OCI-LY1 (cell line): ENCODE results near the gene EMC9.

Source experiments
- H2AFZ ChIP-seq: fragments of 200-600 bp; sonication (generic), shearing (Covaris generic); 2 replicates; pipeline ENCODE4 v1.6.0; 2014; ENCODE audit warnings: antibody characterized with exemption, mild to moderate bottlenecking, low read length
- H3F3A ChIP-seq: fragments of 200-600 bp; sonication (generic), shearing (Covaris generic); 2 replicates; pipeline ENCODE4 v1.6.0; 2014; ENCODE audit warnings: mild to moderate bottlenecking, antibody characterized with exemption, low read length, moderate library complexity; ENCODE audit not compliant: insufficient read depth
- H3K27ac ChIP-seq: fragments of 200-600 bp; sonication (generic); 2 replicates; pipeline ENCODE4 v1.5.1; 2014; ENCODE audit warnings: low read length, mixed run types, mild to moderate bottlenecking, low read depth; ENCODE audit not compliant: poor library complexity, severe bottlenecking
- H3K27me3 ChIP-seq: fragments of 200-600 bp; sonication (generic); 2 replicates; pipeline ENCODE4 v1.6.0; 2014; ENCODE audit warnings: antibody characterized with exemption, mild to moderate bottlenecking, low read length, moderate library complexity; ENCODE audit not compliant: insufficient read depth
- H3K36me3 ChIP-seq: fragments of 200-600 bp; sonication (generic); 2 replicates; pipeline ENCODE4 v1.6.1; 2014; ENCODE audit warnings: mild to moderate bottlenecking, antibody characterized with exemption, low read length, moderate library complexity, mixed read lengths; ENCODE audit not compliant: insufficient read depth
- H3K4me1 ChIP-seq: fragments of 200-600 bp; sonication (generic); 2 replicates; pipeline ENCODE4 v1.5.1; 2014; ENCODE audit warnings: mild to moderate bottlenecking, low read length, moderate library complexity; ENCODE audit not compliant: insufficient read depth, severe bottlenecking
- H3K4me2 ChIP-seq: fragments of 200-600 bp; sonication (generic), shearing (Covaris generic); 2 replicates; pipeline ENCODE4 v1.6.1; 2014; ENCODE audit warnings: low read length
- H3K4me3 ChIP-seq: fragments of 200-600 bp; sonication (generic); 2 replicates; pipeline ENCODE4 v1.5.1; 2014; ENCODE audit warnings: low read length, low read depth, mild to moderate bottlenecking, mixed read lengths; ENCODE audit not compliant: poor library complexity, severe bottlenecking
- H3K79me2 ChIP-seq: fragments of 200-600 bp; shearing (Covaris generic); 2 replicates; pipeline ENCODE4 v1.6.1; 2016; ENCODE audit warnings: mixed run types, low read length, mixed read lengths; ENCODE audit not compliant: insufficient read depth
- H3K9ac ChIP-seq: fragments of 200-600 bp; sonication (generic), shearing (Covaris generic); 2 replicates; pipeline ENCODE4 v1.6.1; 2014; ENCODE audit warnings: mild to moderate bottlenecking, low read length, mixed read lengths
- H3K9me2 ChIP-seq: fragments of 200-600 bp; sonication (generic), shearing (Covaris generic); 2 replicates; pipeline ENCODE4 v1.6.1; 2014; ENCODE audit warnings: low read depth, mild to moderate bottlenecking, low read length, mixed read lengths
- H3K9me3 ChIP-seq: fragments of 200-600 bp; shearing (Covaris generic); 2 replicates; pipeline ENCODE4 v1.6.1; 2014; ENCODE audit warnings: low read length, mixed read lengths
- H4K20me1 ChIP-seq: fragments of 200-600 bp; sonication (generic), shearing (Covaris generic); 2 replicates; pipeline ENCODE4 v1.6.0; 2016; ENCODE audit warnings: mild to moderate bottlenecking, low read length; ENCODE audit not compliant: insufficient read depth
- EZH2 ChIP-seq: fragments of 200-600 bp; sonication (generic), shearing (Covaris generic); IDR thresholded peaks from 2 replicates; pipeline ENCODE4 v1.8.0; 2017; ENCODE audit warnings: borderline replicate concordance, mixed run types, mild to moderate bottlenecking, antibody characterized with exemption, low read length, moderate library complexity, mixed read lengths
- TF ChIP-seq, protein P1 (sequence below): fragments of 200-600 bp; sonication (generic), shearing (Covaris generic); IDR thresholded peaks from 2 replicates; pipeline ENCODE4 v1.5.1; 2017; ENCODE audit warnings: mild to moderate bottlenecking, antibody characterized with exemption, low read length, moderate library complexity, mixed read lengths

Gene EMC9

DNA sequence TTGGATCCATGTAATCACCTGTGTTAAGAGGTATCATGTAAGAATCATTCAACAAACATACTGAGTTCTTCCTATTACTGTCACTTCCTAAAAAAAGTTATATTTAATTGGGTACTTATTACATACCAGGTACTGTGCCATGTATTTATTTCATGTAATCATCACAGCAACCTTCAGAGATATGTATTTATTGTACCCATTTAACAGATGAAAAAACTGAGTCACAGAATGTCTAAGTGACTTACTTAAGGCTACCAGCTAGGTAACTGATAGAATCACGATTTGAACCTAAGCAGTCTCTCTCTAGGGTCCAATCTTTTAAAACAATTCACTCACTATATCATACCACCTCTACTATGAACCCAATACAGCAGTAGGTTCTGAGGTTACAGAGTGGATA is 3.1 kb upstream of the EMC9 start:
- Histone ChIP-seq H3K27ac (no peak overlapping the region), H3K36me3 (peaks cover 38% of the 10 kb centered on the region), H3K4me2 (no peak overlapping the region), H3K9ac (no peak overlapping the region), H3K4me1 (peaks cover 33% of the 10 kb centered on the region), H3K9me3 (no peaks in the 10 kb centered on the region), H4K20me1 (no peaks in the 10 kb centered on the region), H2AFZ (no peak overlapping the region), H3K27me3 (no peaks in the 10 kb centered on the region), H3K4me3 (no peak overlapping the region), H3K79me2 (peaks cover 19% of the 10 kb centered on the region), H3K9me2 (no peaks in the 10 kb centered on the region), H3F3A (no peaks in the 10 kb centered on the region)
- no peak for TF ChIP-seq EZH2

DNA sequence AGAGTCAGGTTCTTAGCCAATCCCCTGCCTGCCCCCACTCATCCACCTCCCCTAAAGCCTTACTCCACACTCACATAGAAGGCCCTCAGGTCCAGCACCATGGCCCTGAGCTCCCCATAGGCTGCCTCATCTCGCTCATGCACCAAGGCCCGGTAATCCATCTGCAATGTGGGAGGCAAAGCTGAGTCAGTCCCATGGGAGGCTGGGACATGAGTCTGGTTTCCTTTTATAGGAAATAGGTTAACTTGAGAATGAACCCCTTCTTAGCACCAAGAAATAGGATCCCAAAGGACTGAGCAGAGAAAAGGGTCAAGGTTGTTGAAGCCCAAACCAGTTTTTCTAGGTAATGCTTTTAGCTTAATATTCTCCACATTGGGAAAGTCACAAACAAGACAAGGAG is 2.1 kb upstream of the EMC9 start:
- no peak overlapping the region for H3K4me2 ChIP-seq
- H3K9ac ChIP-seq, result no peak overlapping the region
- H4K20me1 ChIP-seq, result no peaks in the 10 kb centered on the region
- H3K27ac ChIP-seq, result no peak overlapping the region
- no peaks in the 10 kb centered on the region for H3F3A ChIP-seq
- H3K4me3 ChIP-seq, result no peak overlapping the region
- no peak for TF ChIP-seq EZH2
- TF ChIP-seq, protein P1, sequence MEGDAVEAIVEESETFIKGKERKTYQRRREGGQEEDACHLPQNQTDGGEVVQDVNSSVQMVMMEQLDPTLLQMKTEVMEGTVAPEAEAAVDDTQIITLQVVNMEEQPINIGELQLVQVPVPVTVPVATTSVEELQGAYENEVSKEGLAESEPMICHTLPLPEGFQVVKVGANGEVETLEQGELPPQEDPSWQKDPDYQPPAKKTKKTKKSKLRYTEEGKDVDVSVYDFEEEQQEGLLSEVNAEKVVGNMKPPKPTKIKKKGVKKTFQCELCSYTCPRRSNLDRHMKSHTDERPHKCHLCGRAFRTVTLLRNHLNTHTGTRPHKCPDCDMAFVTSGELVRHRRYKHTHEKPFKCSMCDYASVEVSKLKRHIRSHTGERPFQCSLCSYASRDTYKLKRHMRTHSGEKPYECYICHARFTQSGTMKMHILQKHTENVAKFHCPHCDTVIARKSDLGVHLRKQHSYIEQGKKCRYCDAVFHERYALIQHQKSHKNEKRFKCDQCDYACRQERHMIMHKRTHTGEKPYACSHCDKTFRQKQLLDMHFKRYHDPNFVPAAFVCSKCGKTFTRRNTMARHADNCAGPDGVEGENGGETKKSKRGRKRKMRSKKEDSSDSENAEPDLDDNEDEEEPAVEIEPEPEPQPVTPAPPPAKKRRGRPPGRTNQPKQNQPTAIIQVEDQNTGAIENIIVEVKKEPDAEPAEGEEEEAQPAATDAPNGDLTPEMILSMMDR, result no peak
- peaks cover 19% of the 10 kb centered on the region for H3K79me2 ChIP-seq
- no peaks in the 10 kb centered on the region for H3K9me3 ChIP-seq
- H2AFZ ChIP-seq, result no peak overlapping the region
- peaks cover 37% of the 10 kb centered on the region for H3K4me1 ChIP-seq
- H3K27me3 ChIP-seq, result no peaks in the 10 kb centered on the region
- H3K9me2 ChIP-seq, result no peaks in the 10 kb centered on the region
- peaks cover 43% of the 10 kb centered on the region for H3K36me3 ChIP-seq

DNA sequence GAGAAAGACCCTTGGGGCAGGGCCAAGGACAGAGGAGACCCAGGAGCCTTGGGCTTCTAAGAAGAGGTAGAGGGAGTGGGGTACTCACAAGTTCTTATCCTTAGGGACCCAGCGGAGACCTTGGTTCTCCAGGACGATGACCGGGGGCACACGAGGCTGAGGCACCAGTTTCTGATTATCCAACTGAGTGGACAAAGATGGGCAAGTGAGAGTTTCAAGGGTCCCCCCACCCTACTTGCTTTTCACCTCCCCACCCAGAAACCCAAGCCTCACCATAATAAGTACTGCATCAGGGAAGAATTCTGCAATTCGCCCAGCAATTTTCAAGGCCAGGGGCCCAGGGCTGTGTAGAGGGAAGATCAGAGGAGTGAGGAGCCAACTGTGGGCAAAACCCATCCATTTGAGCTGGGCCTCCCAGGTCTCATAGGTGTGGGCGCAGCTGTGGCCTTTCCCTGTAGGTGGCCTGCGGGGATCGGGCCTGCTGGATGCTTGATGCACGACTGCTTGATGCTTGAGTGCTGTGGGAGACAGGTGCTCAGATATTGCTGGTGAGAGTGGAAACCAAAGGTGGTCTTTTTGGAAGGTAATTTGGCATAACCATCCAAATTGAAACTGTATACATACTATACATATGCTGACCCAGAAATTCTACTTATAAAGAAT is 2.0 kb downstream of the EMC9 start:
- H4K20me1 ChIP-seq, result no peaks in the 10 kb centered on the region
- no peaks in the 10 kb centered on the region for H3K9me2 ChIP-seq
- H3K27ac ChIP-seq, result peak overlapping the region; percentile 24
- H3F3A ChIP-seq, result no peaks in the 10 kb centered on the region
- H3K4me2 ChIP-seq, result peak overlapping the region; percentile 75
- H2AFZ ChIP-seq, result no peak overlapping the region
- H3K79me2 ChIP-seq, result peaks cover 14% of the 10 kb centered on the region
- peak overlapping the region; percentile 83 for H3K9ac ChIP-seq
- H3K9me3 ChIP-seq, result no peaks in the 10 kb centered on the region
- TF ChIP-seq EZH2, result no peak
- no peaks in the 10 kb centered on the region for H3K27me3 ChIP-seq
- H3K4me1 ChIP-seq, result peaks cover 37% of the 10 kb centered on the region
- peak overlapping the region; percentile 78 for H3K4me3 ChIP-seq
- H3K36me3 ChIP-seq, result peaks cover 47% of the 10 kb centered on the region

DNA sequence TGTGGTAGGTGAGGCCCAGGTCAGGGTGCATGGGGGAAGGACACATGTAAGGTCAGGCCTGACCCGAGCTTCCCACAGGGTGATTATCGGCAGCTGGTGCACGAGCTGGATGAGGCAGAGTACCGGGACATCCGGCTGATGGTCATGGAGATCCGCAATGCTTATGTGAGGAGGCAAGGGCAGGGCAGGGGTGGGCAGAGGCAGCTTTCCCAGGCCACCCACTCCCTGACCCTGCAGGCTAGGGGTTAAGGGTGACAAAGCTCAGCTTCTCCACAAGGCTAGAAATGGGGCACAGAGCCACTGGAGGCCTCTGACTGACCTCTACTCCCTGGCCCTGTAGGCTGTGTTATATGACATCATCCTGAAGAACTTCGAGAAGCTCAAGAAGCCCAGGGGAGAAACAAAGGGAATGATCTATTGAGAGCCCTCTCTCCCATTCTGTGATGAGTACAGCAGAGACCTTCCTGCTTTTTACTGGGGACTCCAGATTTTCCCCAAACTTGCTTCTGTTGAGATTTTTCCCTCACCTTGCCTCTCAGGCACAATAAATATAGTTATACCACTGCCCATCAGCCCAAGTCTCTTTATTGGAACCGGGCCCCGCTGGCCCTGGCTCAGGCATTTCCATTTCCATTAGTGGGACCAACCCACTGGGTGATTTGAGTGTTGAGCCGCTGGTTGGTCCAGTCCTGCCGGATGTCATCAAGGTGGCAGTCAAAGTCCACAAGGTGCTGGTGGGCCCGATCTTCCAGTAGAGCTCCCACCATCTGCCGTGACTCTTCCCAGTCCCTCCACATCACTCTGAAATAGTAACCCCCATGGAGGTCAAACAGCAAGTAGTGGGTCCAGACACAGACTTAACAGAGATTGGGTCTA is 2.8 kb downstream of the EMC9 start:
- TF ChIP-seq, protein P1, result no peak
- no peak for TF ChIP-seq EZH2
- Histone ChIP-seq H3K4me1 (peaks cover 37% of the 10 kb centered on the region), H3K9me2 (no peaks in the 10 kb centered on the region), H3K36me3 (peaks cover 39% of the 10 kb centered on the region), H2AFZ (no peak overlapping the region), H3K79me2 (peaks cover 14% of the 10 kb centered on the region), H3K27me3 (no peaks in the 10 kb centered on the region), H3K9me3 (no peaks in the 10 kb centered on the region), H3F3A (no peaks in the 10 kb centered on the region), H3K4me2 (peak overlapping the region; percentile 75; the same call in 1 of the 2 replicates), H3K4me3 (no peak overlapping the region), H3K9ac (no peak overlapping the region), H3K27ac (no peak overlapping the region), H4K20me1 (no peaks in the 10 kb centered on the region)
